Measurements from ENCODE around the gene MBOAT2. TPM values are rescaled to one million over a fixed set of nuclear protein-coding genes. Genes with fewer than 3 reads are reported as not detected.

The MBOAT2 gene
- total RNA-seq, 1 experiment from 2014 or later, result 30.7 TPM

DNA sequence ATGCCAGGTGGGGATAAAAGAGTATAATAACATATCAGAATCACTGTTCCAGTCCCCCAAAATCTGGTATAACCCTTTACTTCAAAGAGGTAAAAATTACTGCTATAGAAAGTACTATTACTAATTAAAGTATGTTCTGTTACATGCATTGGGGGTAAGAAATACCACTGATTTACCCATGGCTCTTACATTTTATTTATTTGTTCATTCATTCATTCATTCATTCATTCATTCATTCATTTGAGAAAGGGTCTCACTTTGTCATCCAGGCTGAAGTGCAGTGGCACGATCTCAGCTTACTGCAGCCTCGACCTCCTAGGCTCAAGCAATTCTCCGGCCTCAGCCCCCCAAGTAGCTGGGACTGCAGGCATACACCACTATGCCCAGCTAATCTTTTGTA, 74.4 kb downstream of the MBOAT2 start:
- BruUV-seq (replicated peaks), result no TSS peak
- Histone ChIP-seq H3K27ac (ENCODE audit: low read length) (no peak overlapping the region), H3K79me2 (ENCODE audit: low read length) (no peaks in the 10 kb centered on the region), H3K36me3 (ENCODE audit: low read depth, low read length) (peaks cover 4% of the 10 kb centered on the region; the same call in 1 of the 2 replicates), H3K4me2 (ENCODE audit: low read length) (no peak overlapping the region), H2AFZ (ENCODE audit: low read length) (no peak overlapping the region), H3K9me2 (replicated peaks; ENCODE audit: low read length) (no peaks in the 10 kb centered on the region), H3K27me3 (ENCODE audit: low read length) (no peaks in the 10 kb centered on the region), H4K20me1 (ENCODE audit: low read length) (no peaks in the 10 kb centered on the region), H3F3A (ENCODE audit: low read length, unreplicated experiment) (no peaks in the 10 kb centered on the region), H3K9ac (ENCODE audit: low read length) (no peak overlapping the region), H3K4me3 (ENCODE audit: low read length) (no peak overlapping the region), H3K4me1 (ENCODE audit: insufficient read depth, low read length) (no peaks in the 10 kb centered on the region), H3K9me3 (ENCODE audit: low read length) (no peaks in the 10 kb centered on the region)
- POLR2A ChIA-PET (ENCODE audit: unreplicated experiment), result no interaction called here
- intact Hi-C loops (cut with micrococcal nuclease), result no loop called here
- ATAC-seq (no peak), DNase-seq (no peak)
- TF ChIP-seq CTCF (conservative IDR thresholded peaks at IDR 0.05; ENCODE audit: low read depth, low read length) (no peak), EZH2 (IDR thresholded peaks at IDR 0.05; ENCODE audit: low read length, unreplicated experiment) (no peak), EZH2phosphoT487 (IDR thresholded peaks at IDR 0.05; ENCODE audit: borderline replicate concordance, low read length) (no peak)
- CTCF ChIA-PET, result no interaction called here

DNA sequence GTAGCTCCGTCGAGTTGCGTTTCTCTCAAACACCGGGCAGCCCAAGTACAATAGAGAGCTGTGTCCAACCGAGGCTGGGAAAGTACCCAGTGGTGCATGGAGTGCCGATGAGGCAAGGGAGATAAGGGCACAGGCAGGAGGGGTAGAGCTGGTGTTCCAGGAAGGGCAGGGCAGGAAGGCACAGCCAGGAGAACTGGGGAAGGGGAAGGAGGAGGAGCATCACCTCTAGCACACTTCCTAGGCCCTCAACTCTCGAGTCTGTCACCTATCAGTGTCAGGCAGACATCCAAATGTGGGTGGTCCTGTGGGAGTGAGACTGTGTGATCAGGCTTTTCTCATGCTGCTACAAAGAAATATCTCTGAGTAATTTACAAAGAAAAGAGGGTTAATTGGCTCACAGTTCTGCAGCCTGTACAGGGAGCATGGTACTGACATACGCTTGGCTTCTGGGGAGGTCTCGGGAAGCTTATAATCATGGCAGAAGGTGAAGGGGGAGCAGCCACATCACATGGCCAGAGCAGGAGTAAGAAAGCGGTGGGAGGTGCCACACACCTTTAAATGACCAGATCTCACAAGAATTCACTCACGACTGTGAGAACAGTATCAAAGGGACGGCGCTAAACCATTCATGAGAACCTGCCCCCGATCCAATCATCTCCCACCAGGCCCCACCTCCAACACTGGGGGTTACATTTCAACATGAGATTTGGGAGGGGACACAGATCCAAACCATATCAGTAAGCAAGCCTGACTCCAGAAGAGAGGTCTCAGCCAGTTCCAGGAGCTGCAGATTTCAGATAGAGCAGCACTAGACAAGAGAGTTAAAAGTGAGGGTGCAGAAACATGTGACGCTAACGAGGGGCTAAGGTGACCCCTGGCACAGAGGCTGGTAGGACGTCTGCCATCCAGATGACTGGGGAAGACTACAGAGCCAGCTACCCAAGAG, 75.7 kb downstream of the MBOAT2 start:
- Histone ChIP-seq H3K36me3 (ENCODE audit: low read depth, low read length) (no peaks in the 10 kb centered on the region), H3K27ac (ENCODE audit: low read length) (no peak overlapping the region), H3K27me3 (ENCODE audit: low read length) (no peaks in the 10 kb centered on the region), H3K4me2 (ENCODE audit: low read length) (no peak overlapping the region), H4K20me1 (ENCODE audit: low read length) (no peaks in the 10 kb centered on the region), H3K4me3 (ENCODE audit: low read length) (no peak overlapping the region), H3K79me2 (ENCODE audit: low read length) (no peaks in the 10 kb centered on the region), H3K9ac (ENCODE audit: low read length) (no peak overlapping the region), H2AFZ (ENCODE audit: low read length) (no peak overlapping the region), H3F3A (ENCODE audit: low read length, unreplicated experiment) (no peaks in the 10 kb centered on the region), H3K4me1 (ENCODE audit: insufficient read depth, low read length) (no peaks in the 10 kb centered on the region), H3K9me3 (ENCODE audit: low read length) (no peaks in the 10 kb centered on the region), H3K9me2 (replicated peaks; ENCODE audit: low read length) (no peaks in the 10 kb centered on the region)
- BruUV-seq (replicated peaks), result no TSS peak
- TF ChIP-seq CTCF (conservative IDR thresholded peaks at IDR 0.05; ENCODE audit: low read depth, low read length), result no peak
- no peak for TF ChIP-seq EZH2 (IDR thresholded peaks at IDR 0.05; ENCODE audit: low read length, unreplicated experiment)
- no peak for TF ChIP-seq EZH2phosphoT487 (IDR thresholded peaks at IDR 0.05; ENCODE audit: borderline replicate concordance, low read length)
- intact Hi-C loops (cut with micrococcal nuclease), result no loop called here
- ChIA-PET CTCF (no interaction called here), POLR2A (ENCODE audit: unreplicated experiment) (no interaction called here)
- DNase-seq, result no peak
- no peak for ATAC-seq

- Histone ChIP-seq H3K9ac (ENCODE audit: low read length) (no peak overlapping the region), H3K4me2 (ENCODE audit: low read length) (no peak overlapping the region), H3F3A (ENCODE audit: low read length, unreplicated experiment) (no peaks in the 10 kb centered on the region), H4K20me1 (ENCODE audit: low read length) (no peaks in the 10 kb centered on the region), H3K36me3 (ENCODE audit: low read depth, low read length) (no peaks in the 10 kb centered on the region), H3K27me3 (ENCODE audit: low read length) (no peaks in the 10 kb centered on the region), H3K9me2 (replicated peaks; ENCODE audit: low read length) (no peaks in the 10 kb centered on the region), H3K9me3 (ENCODE audit: low read length) (no peaks in the 10 kb centered on the region), H3K4me1 (ENCODE audit: insufficient read depth, low read length) (no peaks in the 10 kb centered on the region; the same call in 1 of the 2 replicates), H3K4me3 (ENCODE audit: low read length) (no peak overlapping the region), H2AFZ (ENCODE audit: low read length) (no peak overlapping the region), H3K79me2 (ENCODE audit: low read length) (no peaks in the 10 kb centered on the region), H3K27ac (ENCODE audit: low read length) (no peak overlapping the region)
- ChIA-PET CTCF (no interaction called here), POLR2A (ENCODE audit: unreplicated experiment) (no interaction called here)
- TF ChIP-seq CTCF (conservative IDR thresholded peaks at IDR 0.05; ENCODE audit: low read depth, low read length) (no peak), EZH2 (IDR thresholded peaks at IDR 0.05; ENCODE audit: low read length, unreplicated experiment) (no peak), EZH2phosphoT487 (IDR thresholded peaks at IDR 0.05; ENCODE audit: borderline replicate concordance, low read length) (no peak)
- ATAC-seq (no peak), DNase-seq (no peak)
- intact Hi-C loops (cut with micrococcal nuclease), result no loop called here
- no TSS peak for BruUV-seq (replicated peaks)
Observed at GRCh38 chr2:8926356-8926755, 77.1 kb downstream of the MBOAT2 start.
